Measurements from ENCODE around the gene AADACL4.
"Not testable (repeated sequence)": the region's sequence is repeated elsewhere in the genome, so short reads cannot be mapped to it uniquely, and the experiment has no call there.

The AADACL4 gene

GRCh38 chr1:12629511-12629956 lies 14.4 kb upstream of the AADACL4 start:
- no peak for DNase-seq (ENCODE audit: low read depth in 2 of 2, low spot score in 1 of 2)

GRCh38 chr1:12629985-12630760 lies 13.7 kb upstream of the AADACL4 start:
- DNase-seq (ENCODE audit: low read depth in 2 of 2, low spot score in 1 of 2): no peak

GRCh38 chr1:12630946-12631530 lies 12.8 kb upstream of the AADACL4 start:
- DNase-seq (ENCODE audit: low read depth in 2 of 2, low spot score in 1 of 2): no peak

GRCh38 chr1:12631571-12631970 lies 12.3 kb upstream of the AADACL4 start:
- DNase-seq (ENCODE audit: low read depth in 2 of 2, low spot score in 1 of 2): no peak

GRCh38 chr1:12634156-12634555 lies 9.7 kb upstream of the AADACL4 start:
- DNase-seq (ENCODE audit: low read depth in 2 of 2, low spot score in 1 of 2): no peak

GRCh38 chr1:12634696-12635202 lies 9.1 kb upstream of the AADACL4 start:
- no peak for DNase-seq (ENCODE audit: low read depth in 2 of 2, low spot score in 1 of 2)

GRCh38 chr1:12636098-12636950 lies 7.6 kb upstream of the AADACL4 start:
- no peak for DNase-seq (ENCODE audit: low read depth in 2 of 2, low spot score in 1 of 2)

GRCh38 chr1:12637693-12638092 lies 6.2 kb upstream of the AADACL4 start:
- DNase-seq (ENCODE audit: low read depth in 2 of 2, low spot score in 1 of 2): no peak

- no peak for DNase-seq (ENCODE audit: low read depth in 2 of 2, low spot score in 1 of 2)
Measured at GRCh38 chr1:12640237-12640957, 3.5 kb upstream of the AADACL4 start.

- no peak for DNase-seq (ENCODE audit: low read depth in 2 of 2, low spot score in 1 of 2)
Measured at GRCh38 chr1:12640958-12641272, 3.0 kb upstream of the AADACL4 start.

GRCh38 chr1:12643079-12643478 lies 806 bp upstream of the AADACL4 start:
- DNase-seq (ENCODE audit: low read depth in 2 of 2, low spot score in 1 of 2): no peak

GRCh38 chr1:12644237-12644636 lies 352 bp downstream of the AADACL4 start:
- no peak for DNase-seq (ENCODE audit: low read depth in 2 of 2, low spot score in 1 of 2)

GRCh38 chr1:12644829-12645228 lies 944 bp downstream of the AADACL4 start:
- no peak for DNase-seq (ENCODE audit: low read depth in 2 of 2, low spot score in 1 of 2)

- DNase-seq (ENCODE audit: low read depth in 2 of 2, low spot score in 1 of 2): not testable (repeated sequence)
Measured at GRCh38 chr1:12645401-12645800, 1.5 kb downstream of the AADACL4 start.

- no peak for DNase-seq (ENCODE audit: low read depth in 2 of 2, low spot score in 1 of 2)
Measured at GRCh38 chr1:12648741-12649140, 4.9 kb downstream of the AADACL4 start.

- no peak for DNase-seq (ENCODE audit: low read depth in 2 of 2, low spot score in 1 of 2)
Measured at GRCh38 chr1:12649971-12650421, 6.1 kb downstream of the AADACL4 start.

GRCh38 chr1:12654004-12654567 lies 10.2 kb downstream of the AADACL4 start:
- DNase-seq (ENCODE audit: low read depth in 2 of 2, low spot score in 1 of 2): no peak

GRCh38 chr1:12654657-12655056 lies 10.8 kb downstream of the AADACL4 start:
- no peak for DNase-seq (ENCODE audit: low read depth in 2 of 2, low spot score in 1 of 2)

- DNase-seq (ENCODE audit: low read depth in 2 of 2, low spot score in 1 of 2): no peak
Measured at GRCh38 chr1:12656575-12656974, 12.7 kb downstream of the AADACL4 start.

GRCh38 chr1:12657060-12657884 lies 13.4 kb downstream of the AADACL4 start:
- no peak for DNase-seq (ENCODE audit: low read depth in 2 of 2, low spot score in 1 of 2)
